ENCODE measurements around the gene AMY2B. TPM values are rescaled to one million over a fixed set of nuclear protein-coding genes. Genes with fewer than 3 reads are reported as not detected.
"Not testable (repeated sequence)": the region's sequence is repeated elsewhere in the genome, so short reads cannot be mapped to it uniquely, and the experiment has no call there.

Gene AMY2B
- total RNA-seq, 1 donor from 2014 or later, result 10.0 TPM

- H3K36me3 Mint-ChIP-seq, result no peaks in the 10 kb centered on the region
- H3K9ac ChIP-seq, result no peak overlapping the region
- TF ChIP-seq EZH2phosphoT487 (IDR thresholded peaks at IDR 0.05), result no peak
- TF ChIP-seq CTCF (IDR thresholded peaks at IDR 0.05), result no peak
- no peak for TF ChIP-seq EZH2 (IDR thresholded peaks at IDR 0.05)
These were observed 1.9 kb upstream of the AMY2B start for GRCh38 chr1:103569493-103569892.

GRCh38 chr1:103576065-103576464 lies 4.7 kb downstream of the AMY2B start:
- Mint-ChIP-seq H3K4me3 (no peak overlapping the region), H3K27ac (no peak overlapping the region), H3K4me1 (no peaks in the 10 kb centered on the region), H3K36me3 (no peaks in the 10 kb centered on the region), H3K27me3 (ENCODE audit: insufficient read depth, low read depth) (no peaks in the 10 kb centered on the region), H3K9me3 (no peaks in the 10 kb centered on the region)
- Histone ChIP-seq H3K4me3 (no peak overlapping the region), H3K9ac (no peak overlapping the region), H3K4me2 (no peak overlapping the region), H4K20me1 (ENCODE audit: low read depth) (no peaks in the 10 kb centered on the region), H3K4me1 (no peaks in the 10 kb centered on the region), H3K79me2 (ENCODE audit: low read depth) (no peaks in the 10 kb centered on the region), H3K36me3 (no peaks in the 10 kb centered on the region), H3K27ac (no peak overlapping the region), H2AFZ (replicated peaks) (no peak overlapping the region), H3F3A (ENCODE audit: low read depth) (no peaks in the 10 kb centered on the region), H3K9me3 (ENCODE audit: low read depth) (peaks cover 2% of the 10 kb centered on the region), H3K27me3 (no peaks in the 10 kb centered on the region)
- TF ChIP-seq CTCF (IDR thresholded peaks at IDR 0.05) (no peak), EZH2phosphoT487 (IDR thresholded peaks at IDR 0.05) (no peak), EZH2 (IDR thresholded peaks at IDR 0.05) (no peak)
- DNase-seq (ENCODE audit: low spot score), result no peak

More at GRCh38 chr1:103569493-103569892, 1.9 kb upstream of the AMY2B start:
- no peaks in the 10 kb centered on the region for H3K79me2 ChIP-seq (ENCODE audit: low read depth)
- Mint-ChIP-seq H3K27ac (no peak overlapping the region), H3K4me3 (no peak overlapping the region), H3K4me1 (no peaks in the 10 kb centered on the region), H3K27me3 (ENCODE audit: insufficient read depth, low read depth) (no peaks in the 10 kb centered on the region), H3K9me3 (no peaks in the 10 kb centered on the region)
- no peak overlapping the region for H3K27ac ChIP-seq
- no peak overlapping the region for H3K4me3 ChIP-seq
- H3F3A ChIP-seq (ENCODE audit: low read depth), result no peaks in the 10 kb centered on the region
- no peak overlapping the region for H3K4me2 ChIP-seq
- H3K27me3 ChIP-seq, result no peaks in the 10 kb centered on the region
- no peak overlapping the region for H2AFZ ChIP-seq (replicated peaks)
- H4K20me1 ChIP-seq (ENCODE audit: low read depth), result no peaks in the 10 kb centered on the region
- no peaks in the 10 kb centered on the region for H3K4me1 ChIP-seq
- no peaks in the 10 kb centered on the region for H3K36me3 ChIP-seq
- no peak for DNase-seq (ENCODE audit: low spot score)
- peaks cover 4% of the 10 kb centered on the region for H3K9me3 ChIP-seq (ENCODE audit: low read depth)

DNA sequence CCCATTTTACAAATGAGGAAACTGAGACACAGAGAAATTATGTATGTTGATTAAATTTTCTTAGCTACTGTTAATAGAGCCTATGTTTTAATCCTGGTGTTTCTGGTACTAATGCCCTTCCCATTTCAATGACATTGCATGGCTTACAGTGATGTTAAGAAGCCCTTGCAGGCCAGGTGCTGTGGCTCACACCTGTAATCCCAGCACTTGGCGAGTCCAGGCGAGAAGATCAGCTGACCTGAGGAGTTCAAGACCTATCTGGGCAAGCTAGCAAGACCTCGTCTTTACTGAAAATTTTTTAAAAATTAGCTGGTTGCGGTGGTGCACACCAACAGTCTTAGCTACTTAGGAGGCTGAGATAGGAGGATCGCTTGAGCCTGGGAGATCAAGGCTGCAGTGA lies 5.4 kb downstream of the AMY2B start:
- not testable (repeated sequence) for H3K79me2 ChIP-seq (ENCODE audit: low read depth); DNase-seq (ENCODE audit: low spot score); H3K4me3 Mint-ChIP-seq; H2AFZ ChIP-seq (replicated peaks); H3K9me3 Mint-ChIP-seq; H3K27me3 ChIP-seq; H3K27ac ChIP-seq; H3K27ac Mint-ChIP-seq; H3K36me3 ChIP-seq; H3K4me1 ChIP-seq; H3K36me3 Mint-ChIP-seq; H4K20me1 ChIP-seq (ENCODE audit: low read depth); H3K27me3 Mint-ChIP-seq (ENCODE audit: insufficient read depth, low read depth); H3K4me1 Mint-ChIP-seq; H3K9me3 ChIP-seq (ENCODE audit: low read depth); H3K9ac ChIP-seq; H3K4me2 ChIP-seq; H3K4me3 ChIP-seq; H3F3A ChIP-seq (ENCODE audit: low read depth)

GRCh38 chr1:103582464-103582863 lies 11.1 kb downstream of the AMY2B start:
- no peaks in the 10 kb centered on the region for H3K79me2 ChIP-seq (ENCODE audit: low read depth)
- H3K9me3 ChIP-seq (ENCODE audit: low read depth), result no peaks in the 10 kb centered on the region
- Mint-ChIP-seq H3K9me3 (no peaks in the 10 kb centered on the region), H3K27ac (no peak overlapping the region), H3K36me3 (no peaks in the 10 kb centered on the region), H3K27me3 (ENCODE audit: insufficient read depth, low read depth) (no peaks in the 10 kb centered on the region), H3K4me1 (no peaks in the 10 kb centered on the region), H3K4me3 (no peak overlapping the region)
- H3K27ac ChIP-seq, result no peak overlapping the region
- no peak for TF ChIP-seq CTCF (IDR thresholded peaks at IDR 0.05)
- TF ChIP-seq EZH2phosphoT487 (IDR thresholded peaks at IDR 0.05), result no peak
- no peak for TF ChIP-seq EZH2 (IDR thresholded peaks at IDR 0.05)
- H2AFZ ChIP-seq (replicated peaks), result no peak overlapping the region
- H3K9ac ChIP-seq, result no peak overlapping the region
- H3K4me2 ChIP-seq, result no peak overlapping the region
- no peaks in the 10 kb centered on the region for H4K20me1 ChIP-seq (ENCODE audit: low read depth)
- DNase-seq (ENCODE audit: low spot score), result no peak
- no peak overlapping the region for H3K4me3 ChIP-seq
- H3K27me3 ChIP-seq, result no peaks in the 10 kb centered on the region
- no peaks in the 10 kb centered on the region for H3K36me3 ChIP-seq
- H3K4me1 ChIP-seq, result no peaks in the 10 kb centered on the region
- no peaks in the 10 kb centered on the region for H3F3A ChIP-seq (ENCODE audit: low read depth)

Measured in neural progenitor cell (in vitro differentiated cells).